Measurements from ENCODE around the gene DTX2.
"Not testable (repeated sequence)": the region's sequence is repeated elsewhere in the genome, so short reads cannot be mapped to it uniquely, and the experiment has no call there.

GRCh38 chr7:76467743-76468404, 6.4 kb downstream of the DTX2 start:
- TF ChIP-seq CTCF, EP300, POLR2AphosphoS5 (IDR thresholded peaks at IDR 0.05): not testable (repeated sequence)
